ENCODE results near the gene FTSJ3.

DNA sequence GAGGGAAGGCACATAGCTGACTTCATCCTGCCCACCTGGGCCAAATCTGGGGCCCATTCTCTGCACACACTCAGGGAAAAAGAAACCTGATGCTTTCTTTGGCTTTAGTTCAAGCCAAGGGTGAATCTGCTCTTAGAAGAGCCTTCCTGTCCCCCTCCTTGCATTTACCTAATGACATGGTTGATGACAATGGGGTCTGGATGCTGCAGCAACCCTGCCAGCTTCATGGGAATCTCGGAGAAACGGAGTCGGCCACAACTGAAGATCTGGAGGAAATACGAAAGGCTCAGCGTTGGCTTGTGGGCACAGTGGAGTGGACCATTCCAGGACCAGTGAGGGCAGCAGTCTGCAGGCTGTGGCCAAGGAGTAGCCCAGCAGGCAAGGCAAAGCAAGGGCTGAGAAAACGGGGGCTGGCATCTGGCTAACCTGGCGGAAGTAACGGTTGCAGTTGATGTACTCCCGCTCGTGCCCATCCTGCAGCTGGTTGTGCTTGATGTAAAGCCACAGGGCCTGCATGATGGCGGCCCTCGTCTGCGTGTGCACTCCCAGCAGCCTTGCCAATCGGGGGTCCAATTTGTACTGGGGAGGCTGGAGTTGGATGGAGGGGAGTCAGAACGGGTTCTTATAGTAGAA lies 6.4 kb upstream of the FTSJ3 start:
- TF ChIP-seq, protein P1, sequence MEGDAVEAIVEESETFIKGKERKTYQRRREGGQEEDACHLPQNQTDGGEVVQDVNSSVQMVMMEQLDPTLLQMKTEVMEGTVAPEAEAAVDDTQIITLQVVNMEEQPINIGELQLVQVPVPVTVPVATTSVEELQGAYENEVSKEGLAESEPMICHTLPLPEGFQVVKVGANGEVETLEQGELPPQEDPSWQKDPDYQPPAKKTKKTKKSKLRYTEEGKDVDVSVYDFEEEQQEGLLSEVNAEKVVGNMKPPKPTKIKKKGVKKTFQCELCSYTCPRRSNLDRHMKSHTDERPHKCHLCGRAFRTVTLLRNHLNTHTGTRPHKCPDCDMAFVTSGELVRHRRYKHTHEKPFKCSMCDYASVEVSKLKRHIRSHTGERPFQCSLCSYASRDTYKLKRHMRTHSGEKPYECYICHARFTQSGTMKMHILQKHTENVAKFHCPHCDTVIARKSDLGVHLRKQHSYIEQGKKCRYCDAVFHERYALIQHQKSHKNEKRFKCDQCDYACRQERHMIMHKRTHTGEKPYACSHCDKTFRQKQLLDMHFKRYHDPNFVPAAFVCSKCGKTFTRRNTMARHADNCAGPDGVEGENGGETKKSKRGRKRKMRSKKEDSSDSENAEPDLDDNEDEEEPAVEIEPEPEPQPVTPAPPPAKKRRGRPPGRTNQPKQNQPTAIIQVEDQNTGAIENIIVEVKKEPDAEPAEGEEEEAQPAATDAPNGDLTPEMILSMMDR (IDR thresholded peaks at IDR 0.05): no peak
- no peak for TF ChIP-seq POLR2A (IDR thresholded peaks at IDR 0.05)

All from heart left ventricle (tissue), 13 donors.